Measurements from ENCODE around the gene MLF2. TPM values are rescaled to one million over a fixed set of nuclear protein-coding genes. Genes with fewer than 3 reads are reported as not detected.

MLF2 gene, protein sequence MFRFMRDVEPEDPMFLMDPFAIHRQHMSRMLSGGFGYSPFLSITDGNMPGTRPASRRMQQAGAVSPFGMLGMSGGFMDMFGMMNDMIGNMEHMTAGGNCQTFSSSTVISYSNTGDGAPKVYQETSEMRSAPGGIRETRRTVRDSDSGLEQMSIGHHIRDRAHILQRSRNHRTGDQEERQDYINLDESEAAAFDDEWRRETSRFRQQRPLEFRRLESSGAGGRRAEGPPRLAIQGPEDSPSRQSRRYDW
- total RNA-seq (ENCODE audit: insufficient read depth, low replicate concordance): 36.6 TPM

DNA sequence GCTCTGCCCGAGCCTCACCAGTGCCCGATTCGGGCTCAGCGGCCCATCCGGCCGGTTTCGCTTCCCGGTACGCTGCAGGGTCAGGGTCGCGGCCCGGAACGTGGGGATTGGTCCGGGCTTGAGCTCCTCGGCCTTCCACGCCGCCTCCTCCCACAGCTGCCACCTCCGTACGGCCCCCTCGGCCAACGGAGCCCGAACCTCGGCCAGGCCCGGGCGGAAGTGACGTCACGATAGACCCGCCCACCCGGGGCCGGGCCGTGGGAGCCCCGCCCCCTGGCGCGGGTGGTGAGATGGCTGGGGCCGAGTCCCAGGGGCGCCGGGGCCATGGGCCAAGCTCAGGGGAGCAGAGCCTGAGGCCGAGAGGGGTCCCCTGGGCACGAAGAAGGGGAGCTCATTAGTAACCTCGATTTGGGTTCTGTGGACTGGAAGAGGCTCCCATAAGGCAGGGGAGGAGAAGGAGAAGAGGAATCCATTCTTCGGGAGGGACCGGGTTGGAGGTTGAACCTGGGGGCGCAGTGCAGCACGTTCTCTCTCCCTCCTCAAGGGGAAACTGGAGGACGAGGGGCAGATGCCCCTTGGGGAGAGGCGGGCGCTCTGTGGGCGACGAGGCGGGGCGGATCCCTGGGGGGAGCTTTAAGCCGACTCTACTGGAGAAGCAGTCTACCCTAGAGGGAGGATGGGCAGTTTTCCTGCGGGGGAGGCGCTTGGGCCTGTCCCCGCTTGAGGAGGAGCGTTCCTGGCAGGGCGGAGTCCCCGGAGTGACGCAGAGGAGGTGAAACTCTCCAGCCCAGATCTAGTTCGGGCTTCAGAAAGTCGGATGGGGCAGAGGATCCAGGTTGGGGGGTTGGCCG, at the start of gene MLF2:
TSS of gene MLF2 (minus strand) at position 221 of the 851 bp plus-strand sequence. CDS start 807 bp downstream, outside the sequence.
- DNase-seq (ENCODE audit: low spot score): peak; percentile 100

DNA sequence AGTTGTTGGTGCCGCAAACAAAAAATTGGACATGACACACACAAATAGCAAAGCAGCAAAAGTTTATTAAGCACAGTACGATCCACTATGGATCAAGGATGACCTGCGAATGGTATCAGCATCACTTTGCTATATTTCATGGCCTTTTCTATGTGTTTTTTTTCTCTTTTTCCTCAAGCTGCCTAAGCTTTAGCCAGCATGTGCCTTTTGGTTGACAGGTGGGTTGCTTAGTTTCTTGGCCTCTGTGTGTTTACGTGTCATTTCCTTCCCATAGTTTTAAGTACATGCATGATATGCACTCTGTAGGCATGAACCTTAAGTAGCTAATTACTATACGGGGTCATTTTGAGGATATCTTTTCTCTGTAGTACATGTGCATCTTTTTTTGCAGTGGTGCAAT, 46.2 kb upstream of the MLF2 start:
- DNase-seq (ENCODE audit: low spot score): no peak

DNA sequence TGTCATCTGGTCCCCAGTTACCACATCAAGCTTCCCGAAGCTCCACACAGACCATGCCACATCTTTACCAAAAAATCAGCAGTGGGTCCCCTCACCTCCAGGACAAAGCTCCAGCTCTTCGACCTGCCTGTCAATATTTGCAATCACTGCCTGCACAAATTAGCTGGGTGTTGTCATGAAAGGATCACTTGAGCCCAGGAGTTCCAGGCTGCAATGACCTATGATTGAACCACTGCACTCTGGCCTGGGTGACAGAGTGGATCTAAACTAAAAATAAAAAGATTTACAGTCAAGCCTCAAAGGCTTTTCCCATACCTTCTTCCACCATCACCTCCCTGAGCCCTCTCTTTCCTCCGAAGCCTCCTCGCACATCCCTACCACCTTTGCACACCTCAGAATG, 43.6 kb upstream of the MLF2 start:
- no peak for DNase-seq (ENCODE audit: low spot score)

DNA sequence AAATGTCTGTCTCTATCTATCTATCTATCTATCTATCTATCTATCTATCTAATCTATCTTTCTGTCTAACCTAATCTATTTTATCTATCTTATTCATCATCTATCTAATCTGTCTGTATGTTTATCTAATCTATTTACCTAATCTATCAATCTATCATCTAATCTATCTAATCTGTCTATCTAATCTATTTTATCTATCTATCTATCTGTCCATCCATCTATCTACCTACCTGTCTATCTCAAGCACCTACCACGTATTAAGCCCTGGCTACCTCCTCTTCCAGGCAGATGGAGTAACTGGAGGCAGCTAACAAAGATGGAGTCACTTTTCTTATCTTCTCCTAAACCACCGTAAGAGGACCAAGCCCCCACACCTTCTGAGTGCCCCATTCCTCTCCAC, 42.1 kb upstream of the MLF2 start:
- DNase-seq (ENCODE audit: low spot score): no peak

DNA sequence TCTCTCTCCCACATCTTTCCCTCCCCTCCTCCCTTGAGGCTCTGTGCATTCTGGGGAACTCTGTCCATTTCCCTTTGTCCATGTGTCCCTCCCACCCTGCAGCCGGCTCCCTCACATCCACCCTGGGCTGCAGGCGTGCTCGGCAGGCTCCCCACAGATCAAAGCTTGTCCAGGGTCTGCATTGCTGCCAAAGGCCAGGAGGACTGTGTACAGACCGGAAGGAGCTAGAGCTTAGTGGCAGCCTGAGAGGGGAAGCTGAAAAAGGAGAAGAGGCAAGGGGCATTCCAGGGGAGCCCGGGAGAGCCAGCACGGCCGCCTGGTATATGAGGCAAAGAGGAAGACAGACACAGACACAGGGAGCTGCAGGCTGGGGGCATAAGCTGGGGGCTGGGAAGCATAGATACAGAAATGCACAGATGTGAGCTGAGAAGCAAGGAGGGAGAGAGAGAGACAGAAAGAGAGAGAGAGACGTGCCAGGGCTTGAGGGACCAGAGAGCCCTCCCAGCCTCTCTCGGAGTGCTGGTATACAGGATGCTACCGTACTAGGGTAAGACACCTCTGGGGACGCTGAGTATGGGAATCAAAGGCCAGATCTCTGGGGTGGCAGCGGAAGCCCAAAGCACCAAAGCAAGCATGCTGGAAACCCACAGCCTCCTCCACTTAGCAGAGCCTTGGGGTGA, 39.7 kb upstream of the MLF2 start:
- peak; percentile 89 for DNase-seq (ENCODE audit: low spot score)

DNA sequence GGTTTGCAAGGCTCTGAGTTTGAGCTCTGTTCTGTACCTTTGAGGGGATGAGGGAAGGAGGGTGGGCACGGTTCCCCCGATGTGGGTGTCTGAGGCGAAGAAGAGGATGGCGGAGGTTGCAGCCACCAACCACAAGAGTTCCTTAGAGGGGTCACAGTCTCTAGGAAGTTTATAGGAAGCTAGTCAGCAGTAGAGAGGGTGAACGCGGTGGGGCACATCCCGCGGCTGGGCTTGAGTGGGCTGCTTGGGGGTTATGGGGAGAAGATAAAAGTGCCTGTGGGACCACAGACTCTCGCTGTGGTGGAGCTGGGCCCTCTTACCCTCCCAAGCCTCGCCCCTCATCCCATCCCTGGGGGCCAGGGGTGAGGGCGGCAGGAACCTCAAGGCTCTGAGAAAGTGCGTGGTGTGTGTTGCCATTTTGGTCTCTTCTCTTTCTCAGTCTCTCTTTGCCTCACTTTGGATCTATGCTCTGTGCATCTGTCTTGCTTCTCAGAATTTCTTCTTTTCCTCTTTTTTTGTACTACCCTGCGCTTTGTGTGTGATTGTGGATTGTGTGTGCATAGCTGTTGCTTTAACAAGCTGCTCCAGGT, 39.1 kb upstream of the MLF2 start:
- no peak for DNase-seq (ENCODE audit: low spot score)

DNA sequence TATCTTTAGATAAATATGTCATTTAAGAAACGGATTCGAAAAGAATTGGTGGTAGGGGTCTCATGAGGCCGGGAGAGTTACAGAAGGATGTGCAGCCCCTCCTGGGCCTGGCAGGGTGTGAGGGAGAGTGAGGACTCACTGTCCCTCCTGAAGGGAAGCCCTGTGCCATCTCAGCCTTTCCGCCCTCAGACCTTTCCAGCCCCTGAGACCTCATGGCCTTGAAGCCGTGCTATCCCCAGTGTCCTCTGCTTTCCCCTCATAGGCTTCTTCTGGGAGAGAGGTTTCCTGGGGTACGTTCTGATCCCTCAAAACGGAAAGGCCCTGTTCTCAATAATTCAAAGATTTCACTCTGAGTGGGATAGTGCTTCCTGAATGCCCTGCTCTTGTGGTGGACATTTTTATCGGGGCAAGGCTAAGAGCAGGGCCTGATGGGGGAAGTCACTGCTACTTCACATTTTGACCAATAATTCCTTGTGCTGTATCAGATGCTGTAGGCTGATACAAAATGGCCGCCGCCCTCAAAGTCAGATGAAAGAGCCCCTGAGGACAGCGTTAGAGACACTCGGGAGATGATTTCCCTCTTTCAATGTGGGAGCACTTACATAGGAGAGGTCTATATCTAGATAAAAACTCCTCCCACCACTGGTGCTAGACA, 37.7 kb upstream of the MLF2 start:
- no peak for DNase-seq (ENCODE audit: low spot score)

DNA sequence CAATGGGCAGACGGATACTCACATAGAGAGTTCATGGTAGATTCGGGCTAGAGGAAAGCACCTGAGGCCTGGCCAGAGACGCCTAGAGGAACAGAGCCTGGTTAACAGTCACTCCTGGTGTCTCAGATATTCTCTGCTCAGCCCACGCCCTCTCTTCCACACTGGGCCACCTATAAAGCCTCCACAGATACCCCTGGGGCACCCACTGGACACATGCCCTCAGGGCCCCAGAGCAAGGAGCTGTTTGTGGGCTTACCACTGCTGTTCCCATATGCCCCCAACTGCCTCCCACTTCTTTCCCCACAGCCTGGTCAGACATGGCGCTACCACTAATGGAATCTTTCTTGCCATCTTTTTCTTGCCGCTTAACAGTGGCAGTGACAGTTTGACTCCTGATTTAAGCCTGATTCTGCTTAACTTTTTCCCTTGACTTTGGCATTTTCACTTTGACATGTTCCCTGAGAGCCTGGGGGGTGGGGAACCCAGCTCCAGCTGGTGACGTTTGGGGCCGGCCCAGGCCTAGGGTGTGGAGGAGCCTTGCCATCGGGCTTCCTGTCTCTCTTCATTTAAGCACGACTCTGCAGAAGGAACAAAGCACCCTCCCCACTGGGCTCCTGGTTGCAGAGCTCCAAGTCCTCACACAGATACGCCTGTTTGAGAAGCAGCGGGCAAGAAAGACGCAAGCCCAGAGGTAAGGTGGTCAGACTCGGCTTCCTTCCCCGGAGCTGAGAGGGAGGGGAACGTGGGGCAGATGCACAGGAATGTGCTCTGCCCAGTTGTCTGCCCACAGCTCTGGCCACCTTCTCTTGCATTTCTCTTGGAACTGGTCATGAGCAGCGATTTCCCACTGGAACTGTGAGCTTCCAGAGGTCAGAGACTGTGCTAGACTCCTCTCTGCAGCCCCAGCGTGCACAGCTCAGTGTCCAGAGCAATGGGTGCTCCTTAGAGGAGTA, 36.3 kb upstream of the MLF2 start, which contains the start of gene CD4:
TSS of gene CD4 (plus strand) at position 557 of the 953 bp plus-strand sequence. CDS start 10,611 bp downstream, outside the sequence.
- peak; percentile 81 for DNase-seq (ENCODE audit: low spot score)

DNA sequence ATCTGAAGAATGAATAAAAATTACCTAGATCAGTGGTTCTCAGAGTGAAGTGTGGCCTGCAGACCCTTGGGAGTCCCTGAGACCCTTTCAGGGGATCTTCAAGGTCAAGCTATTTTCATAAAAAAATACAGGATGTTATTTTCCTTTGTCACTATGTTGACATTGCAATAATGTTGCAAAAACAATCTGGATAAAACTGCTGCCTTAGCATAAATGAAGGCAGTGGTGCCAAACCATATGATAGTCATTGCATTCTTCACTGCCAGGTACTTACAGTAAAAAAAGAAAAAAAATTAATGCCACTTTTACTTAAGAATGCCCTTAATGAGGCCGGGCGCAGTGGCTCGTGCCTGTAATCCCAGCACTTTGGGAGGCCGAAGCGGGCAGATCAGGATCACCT, 34.4 kb upstream of the MLF2 start:
- no peak for DNase-seq (ENCODE audit: low spot score)

DNA sequence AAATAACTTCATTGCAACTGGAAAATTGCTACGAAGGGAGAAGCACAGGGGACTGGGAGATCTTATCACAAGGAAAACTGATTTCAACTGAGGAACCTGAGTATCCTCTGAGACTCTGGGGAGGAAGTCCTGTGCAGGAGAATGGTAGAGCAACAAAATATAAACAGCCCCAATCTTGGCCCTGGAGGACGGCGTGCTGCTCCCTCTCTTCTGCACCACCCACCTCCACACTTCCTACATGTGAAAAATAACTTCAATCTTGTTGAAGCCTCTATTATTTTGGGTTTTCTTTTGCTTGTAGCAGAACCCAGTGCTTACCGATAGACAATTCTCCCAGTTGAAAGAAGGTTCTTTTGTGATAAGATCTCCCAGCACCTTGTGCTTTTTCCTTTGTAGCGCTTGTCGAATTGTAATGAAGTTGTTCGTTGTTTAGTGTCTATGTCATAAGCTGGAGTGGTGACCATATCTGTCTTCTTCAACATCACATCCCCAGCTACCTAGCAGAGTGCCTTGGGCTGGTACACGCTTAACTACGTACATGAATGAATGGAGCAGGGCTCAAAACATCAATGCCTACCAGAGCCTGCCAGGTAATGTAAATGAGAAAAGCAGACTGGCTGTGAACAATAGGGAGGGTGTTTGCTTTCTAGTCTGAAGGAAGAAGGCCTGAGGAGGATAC, 33.6 kb upstream of the MLF2 start:
- DNase-seq (ENCODE audit: low spot score): no peak

DNA sequence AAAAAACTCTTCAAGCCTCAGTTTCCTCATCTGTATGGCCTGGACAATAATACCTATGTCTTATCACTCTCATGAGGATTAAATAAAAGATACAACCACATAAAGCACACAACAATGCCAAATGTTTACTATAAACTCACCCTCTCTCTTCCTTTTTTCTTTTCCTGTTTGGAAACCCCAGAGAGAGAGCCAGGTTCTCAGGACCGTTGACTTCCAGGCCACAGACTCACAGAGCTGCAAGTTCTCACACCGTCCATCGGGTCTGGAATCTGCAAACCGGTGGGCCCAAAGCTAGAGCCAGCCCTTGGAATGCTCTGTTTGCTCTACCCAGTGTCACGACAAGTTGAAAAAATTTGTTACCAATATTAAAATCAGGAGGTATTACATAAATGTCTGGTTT, 31.8 kb upstream of the MLF2 start:
- no peak for DNase-seq (ENCODE audit: low spot score)

DNA sequence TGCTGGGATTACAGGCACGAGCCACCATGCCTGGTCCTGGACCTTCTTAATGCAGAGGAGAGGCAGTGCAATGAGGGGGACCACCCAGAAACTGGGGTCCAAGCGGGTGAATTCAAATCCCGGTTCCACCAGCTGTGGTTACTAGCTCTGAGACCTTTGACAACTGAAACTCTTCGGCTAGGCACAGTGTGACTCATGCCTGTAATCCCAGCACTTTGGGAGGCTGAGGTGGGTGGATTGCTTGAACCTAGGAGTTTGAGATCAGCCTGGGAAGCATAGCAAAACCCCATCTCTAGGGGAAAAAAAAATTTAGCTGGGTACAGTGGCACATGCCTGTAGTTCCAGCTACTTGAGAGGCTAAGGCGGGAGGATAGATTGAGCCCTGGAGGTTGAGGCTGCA, 31.4 kb upstream of the MLF2 start:
- DNase-seq (ENCODE audit: low spot score): no peak

DNA sequence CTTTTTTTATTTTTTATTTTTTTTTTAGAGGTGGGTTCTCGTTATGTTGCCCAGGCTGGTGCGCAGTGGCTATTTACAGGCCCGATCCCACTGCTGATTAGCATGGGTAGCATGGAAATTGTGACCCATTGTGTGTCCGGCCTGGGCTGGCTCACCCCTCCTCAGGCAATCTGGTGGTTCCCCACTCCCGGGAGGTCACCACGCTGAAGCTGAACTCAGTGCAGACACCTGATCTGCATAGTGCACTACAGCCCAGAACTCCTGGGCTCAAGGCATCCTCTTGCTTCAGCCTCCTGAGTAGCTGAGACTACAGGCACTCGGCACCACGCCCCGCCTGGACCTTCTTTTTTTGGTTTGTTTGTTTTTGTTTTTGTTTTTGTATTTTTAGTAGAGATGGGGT, 30.9 kb upstream of the MLF2 start:
- no peak for DNase-seq (ENCODE audit: low spot score)

DNA sequence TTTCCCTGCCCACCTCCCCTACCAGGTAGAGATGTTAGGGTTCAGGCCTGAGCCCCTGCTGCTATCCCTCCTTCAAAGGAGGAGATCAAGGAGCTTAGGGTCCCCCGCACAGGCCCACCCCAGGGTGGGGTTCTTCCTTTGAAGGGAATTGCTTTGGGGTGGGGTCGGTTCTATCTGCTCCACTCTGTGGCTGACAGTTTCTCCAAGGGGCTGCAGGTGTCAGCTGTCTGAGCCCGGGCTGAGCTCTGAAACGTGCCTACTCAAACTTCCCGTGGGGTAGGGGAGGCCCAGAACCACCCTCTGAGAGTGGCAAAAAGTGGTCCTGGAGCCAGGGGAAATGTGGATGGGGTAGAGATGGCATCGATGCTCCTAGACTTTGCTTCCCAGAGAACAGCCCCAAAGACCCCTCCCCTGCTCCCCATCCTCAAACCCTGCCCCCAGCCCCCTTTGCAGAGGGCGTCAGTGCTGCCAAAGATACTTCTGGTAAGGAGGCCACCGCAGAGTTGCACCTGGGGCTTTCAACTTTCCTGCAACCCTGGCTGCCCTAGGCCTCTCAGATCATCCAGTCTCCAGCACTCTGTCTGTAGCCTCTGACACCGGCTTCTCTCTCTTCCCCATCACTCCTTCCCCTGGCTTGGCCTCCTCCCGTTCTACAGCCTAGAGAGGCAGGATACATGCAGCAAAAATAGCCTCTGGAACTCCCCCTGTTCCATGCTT, 30.1 kb upstream of the MLF2 start:
- no peak for DNase-seq (ENCODE audit: low spot score)

DNA sequence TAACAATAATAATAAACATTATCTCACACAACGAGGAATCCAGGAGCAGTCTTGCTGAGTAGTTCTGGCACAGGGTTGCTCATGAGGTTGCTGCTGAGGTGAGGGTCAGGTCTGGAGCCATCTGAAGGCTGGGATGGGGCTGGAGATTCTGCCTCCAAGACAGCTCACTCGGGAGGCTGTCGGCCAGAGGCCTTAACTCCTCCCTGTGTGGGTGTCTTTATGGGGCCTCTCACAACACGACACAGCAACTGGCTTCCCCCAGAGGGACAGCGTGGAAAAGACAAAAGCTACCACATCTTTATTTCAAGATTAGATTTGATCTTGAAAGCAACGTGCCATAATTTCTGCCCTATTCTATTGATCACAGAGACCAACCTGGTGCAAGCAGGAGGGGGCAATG, 29.2 kb upstream of the MLF2 start:
- no peak for DNase-seq (ENCODE audit: low spot score)

DNA sequence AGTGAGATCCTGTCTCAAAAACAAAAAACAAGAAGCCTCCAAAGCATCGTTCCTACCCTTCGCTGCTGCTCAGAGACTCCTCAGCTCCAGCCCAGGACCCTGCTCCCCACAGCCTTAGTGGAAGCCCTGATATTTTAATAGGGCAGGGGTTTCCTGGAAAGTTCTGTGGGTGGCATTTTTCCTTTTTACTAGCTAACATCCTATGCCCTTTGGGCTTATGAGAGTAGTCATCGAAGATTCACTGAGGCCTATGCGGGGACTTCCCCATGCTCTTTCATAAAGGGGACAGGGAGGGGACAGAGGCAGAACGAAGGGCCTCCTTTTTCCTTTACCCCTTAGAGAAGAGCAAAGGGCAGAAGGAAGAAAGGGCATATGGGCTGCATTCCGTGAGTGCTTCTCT, 27.6 kb upstream of the MLF2 start:
- no peak for DNase-seq (ENCODE audit: low spot score)

DNA sequence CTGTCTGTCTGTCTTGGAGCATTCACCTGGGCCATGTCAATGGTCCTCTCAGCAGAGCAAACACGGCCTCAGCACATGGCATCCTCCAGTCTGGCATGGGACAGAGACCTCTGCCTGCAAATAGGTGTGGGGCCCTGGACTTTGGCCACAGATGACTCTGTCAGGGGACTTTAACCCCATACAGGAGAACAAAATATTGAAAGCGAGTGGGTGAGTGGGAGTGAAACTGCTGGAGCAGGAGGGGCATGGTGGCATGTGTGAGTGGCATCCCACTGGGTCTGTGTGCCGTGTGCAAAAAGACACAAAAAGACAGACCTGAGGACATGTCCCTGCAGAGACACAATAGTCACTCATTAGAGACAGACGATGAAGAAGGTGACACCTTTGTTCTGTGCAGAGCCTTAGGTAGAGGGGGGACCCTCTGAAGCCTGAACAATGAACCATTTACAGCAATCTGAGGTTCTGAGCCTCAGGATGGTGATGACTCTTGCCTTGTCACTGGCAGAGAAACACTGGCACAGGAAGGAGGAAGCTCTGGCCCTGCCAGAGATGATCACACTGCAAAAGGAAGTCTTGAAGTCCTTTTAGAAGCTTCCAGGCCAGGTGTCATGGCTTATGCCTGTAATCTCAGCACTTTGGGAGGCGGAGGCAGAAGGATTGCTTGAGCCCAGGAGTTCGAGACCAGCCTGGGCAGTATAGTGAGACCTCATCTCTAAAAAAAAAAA, 26.9 kb upstream of the MLF2 start:
- no peak for DNase-seq (ENCODE audit: low spot score)
